HepG2 (cell line): ENCODE measurements around the gene HCK. TPM values are rescaled to one million over a fixed set of nuclear protein-coding genes. Genes with fewer than 3 reads are reported as not detected.

Experiments
- ATAC-seq: fragments of 200-7000 bp; cut with Tn5 transposase; 3 replicates; pipeline ENCODE4 v1.9.1; 2020; ENCODE audit warnings: mild to moderate bottlenecking, moderate library complexity
- BruUV-seq: library from RNA; stranded (reverse); fragments of 400-500 nt; replicated peaks from 2 replicates; lab custom pipeline; 2021; lab: Mats Ljungman, UMichigan
- CTCF ChIA-PET: fragments of 300-600 bp; formaldehyde crosslinking; extraction: SDS; loops from one replicate; lab custom pipeline; 2021; ENCODE audit warnings: low total read pairs, inconsistent platforms, low intra/inter-chr PET ratio; lab: Yijun Ruan, JAX
- POLR2A ChIA-PET: fragments of 350-600 bp; sonication (Branson Sonifier 250); formaldehyde crosslinking; loops from one replicate; lab custom pipeline; 2020; ENCODE audit warnings: antibody characterized with exemption, inconsistent platforms; lab: Yijun Ruan, JAX
- DNase-seq: peaks from one replicate; pipeline ENCODE4 v3.0.0-alpha.2; 2015; ENCODE audit warnings: low spot score
- FAIRE-seq: peaks from 3 replicates; lab custom pipeline; 2011; peaks lifted over from hg19 to GRCh38; lab: Jason Lieb, UNC
- H2AFZ ChIP-seq: one replicate; pipeline ENCODE4 v1.6.1; 2011; ENCODE audit warnings: low read length, inconsistent platforms
- H3K27ac ChIP-seq: fragments of 300-600 bp; 3 replicates; pipeline ENCODE4 v1.8.0; 2011; ENCODE audit warnings: mixed run types, mild to moderate bottlenecking, mixed read lengths, low read length, inconsistent platforms; ENCODE audit not compliant: insufficient read depth; ENCODE audit errors: extremely low read length
- H3K27me3 ChIP-seq, 2 experiments: fragments of 200-600 bp in 1 of 2; 2 replicates in 1 of 2; 3 replicates in 1 of 2; pipeline versions ENCODE4 v1.6.0 to v1.8.0; 2011; ENCODE audit warnings: low read length in 2 of 2, mild to moderate bottlenecking in 2 of 2, moderate library complexity in 2 of 2, inconsistent platforms in 1 of 2; ENCODE audit not compliant: insufficient read depth in 2 of 2, control insufficient read depth in 1 of 2
- H3K36me3 ChIP-seq, 2 experiments: fragments of 200-600 bp in 1 of 2; replicated peaks in 1 of 2; 2 replicates in 1 of 2; 3 replicates in 1 of 2; pipeline versions ENCODE4 v1.5.1 to v1.8.0; 2011; ENCODE audit warnings: low read length in 2 of 2, inconsistent platforms in 1 of 2; ENCODE audit not compliant: insufficient read depth in 2 of 2, control insufficient read depth in 1 of 2
- H3K4me1 ChIP-seq: 2 replicates; pipeline ENCODE4 v1.5.1; 2012; ENCODE audit warnings: low read length, inconsistent platforms; ENCODE audit not compliant: insufficient read depth
- H3K4me2 ChIP-seq: 2 replicates; pipeline ENCODE4 v1.6.0; 2011; ENCODE audit warnings: low read depth, low read length, inconsistent platforms
- H3K4me3 ChIP-seq, 3 experiments: fragments of 200-600 bp in 1 of 3; sonication (generic), shearing (Covaris generic) in 1 of 3; replicated peaks in 1 of 3; 2 replicates each; pipeline ENCODE4 v1.5.1; 2011 to 2016; ENCODE audit warnings: low read length in 3 of 3, inconsistent platforms in 2 of 3, low read depth in 2 of 3, mild to moderate bottlenecking in 2 of 3, control low read depth in 1 of 3, mixed read lengths in 1 of 3; ENCODE audit not compliant: insufficient read depth in 1 of 3
- H3K79me2 ChIP-seq: one replicate; pipeline ENCODE4 v1.6.1; 2011; ENCODE audit warnings: low read length, inconsistent platforms; ENCODE audit not compliant: insufficient read depth
- H3K9ac ChIP-seq: 2 replicates; pipeline ENCODE4 v1.6.0; 2011; ENCODE audit warnings: mild to moderate bottlenecking, low read depth, low read length, inconsistent platforms; ENCODE audit not compliant: insufficient read depth
- H3K9me3 ChIP-seq: 2 replicates; pipeline ENCODE4 v1.5.1; 2012; ENCODE audit warnings: mild to moderate bottlenecking, low read length
- H4K20me1 ChIP-seq: 2 replicates; pipeline ENCODE4 v1.6.0; 2011; ENCODE audit warnings: inconsistent platforms, mild to moderate bottlenecking, low read length, moderate library complexity; ENCODE audit not compliant: insufficient read depth
- AKAP8 ChIP-seq: sonication (generic); formaldehyde crosslinking; IDR thresholded peaks from 2 replicates; pipeline ENCODE4 v1.5.1; 2020; ENCODE audit warnings: mild to moderate bottlenecking, missing genetic modification reagents
- ASH2L ChIP-seq: fragments of 300-600, 200-600 bp; sonication (generic); IDR thresholded peaks from 2 replicates; pipeline ENCODE4 v1.7.0; 2017; ENCODE audit warnings: low read depth, mild to moderate bottlenecking, moderate library complexity, mixed read lengths, low read length; ENCODE audit not compliant: insufficient read length
- CBFB ChIP-seq: sonication (generic); formaldehyde crosslinking; IDR thresholded peaks from 2 replicates; pipeline ENCODE4 v1.4.0; 2020; ENCODE audit warnings: missing genetic modification reagents
- GABPA ChIP-seq, 2 experiments: IDR thresholded peaks; 2 replicates each; pipeline ENCODE4 v1.6.1; 2011 to 2016; ENCODE audit warnings: low read depth in 2 of 2, low read length in 1 of 2, missing biosample characterization in 1 of 2, missing genetic modification characterization in 1 of 2
- HOXA3 ChIP-seq: sonication (generic); formaldehyde crosslinking; IDR thresholded peaks from 2 replicates; pipeline ENCODE4 v1.5.0; 2020; ENCODE audit warnings: missing genetic modification reagents
- PRMT3 ChIP-seq: sonication (generic); formaldehyde crosslinking; IDR thresholded peaks from 2 replicates; pipeline ENCODE4 v1.8.1; 2022; ENCODE audit warnings: low read depth, mild to moderate bottlenecking, moderate library complexity, missing genetic modification reagents, borderline replicate concordance
- SALL1 ChIP-seq: sonication (generic); formaldehyde crosslinking; IDR thresholded peaks from 2 replicates; pipeline ENCODE4 v1.8.0; 2022; ENCODE audit warnings: mild to moderate bottlenecking, missing genetic modification reagents
- SIX1 ChIP-seq: sonication (generic); formaldehyde crosslinking; IDR thresholded peaks from 2 replicates; pipeline ENCODE4 v1.4.0; 2020; ENCODE audit warnings: missing genetic modification reagents, borderline replicate concordance
- TAF1 ChIP-seq: sonication (generic); formaldehyde crosslinking; IDR thresholded peaks from 2 replicates; pipeline ENCODE4 v1.4.0; 2020; ENCODE audit warnings: missing genetic modification reagents
- TEAD3 ChIP-seq: optimal IDR thresholded peaks from 2 replicates; pipeline ENCODE3; 2016; ENCODE audit warnings: borderline replicate concordance
- USF2 ChIP-seq, 2 experiments: sonication (generic) in 1 of 2; formaldehyde crosslinking in 1 of 2; IDR thresholded peaks; 2 replicates each; pipeline versions ENCODE4 v1.5.1 to v1.6.1; 2011 to 2020; ENCODE audit warnings: borderline replicate concordance in 1 of 2, low read depth in 1 of 2, low read length in 1 of 2, mild to moderate bottlenecking in 1 of 2, missing genetic modification reagents in 1 of 2, moderate library complexity in 1 of 2
- ZNF607 ChIP-seq: sonication (generic); formaldehyde crosslinking; IDR thresholded peaks from 2 replicates; pipeline ENCODE4 v1.5.1; 2020; ENCODE audit warnings: missing genetic modification reagents, mild to moderate bottlenecking, borderline replicate concordance
- ZNF773 ChIP-seq: sonication (generic); formaldehyde crosslinking; IDR thresholded peaks from 2 replicates; pipeline ENCODE4 v1.4.0; 2020; ENCODE audit warnings: missing genetic modification reagents, borderline replicate concordance
- ZSCAN25 ChIP-seq: sonication (generic); formaldehyde crosslinking; IDR thresholded peaks from 2 replicates; pipeline ENCODE4 v1.8.0; 2022; ENCODE audit warnings: mild to moderate bottlenecking, missing genetic modification reagents
- WGBS: methylation state at CpG from one replicate; pipeline ENCODE4 v1.1.6; 2017; ENCODE audit warnings: low lambda C conversion rate; 5-methylcytosine and 5-hydroxymethylcytosine counted together
- in situ Hi-C: cut with HindIII; loops from 2 replicates; pipeline ENCODE4 v1.10.0; 2017; ENCODE audit warnings: low pct_unique_long_range_greater_than_20kb; ENCODE audit not compliant: extremely low pct_ligation_motif_present
- intact Hi-C: fragments of 100-400 bp; cut with micrococcal nuclease; formaldehyde crosslinking; loops from one replicate; pipeline ENCODE4 v1.10.0; 2022; ENCODE audit not compliant: unreplicated experiment
- polyA plus RNA-seq, 8 experiments: library from polyadenylated mRNA; depleted of rRNA in 3 of 8; stranded (reverse) in 7 of 8; unstranded in 1 of 8; fragments of >200 nt; fragmentation: Illumina TruSeq in 4 of 8; extraction: Trizol in 4 of 8; gene quantifications; 2 replicates each; pipeline versions ENCODE4 v1.2.1 to v1.2.3, GENCODE V29; 2011 to 2016; ENCODE audit warnings: low read depth in 4 of 8, missing spikeins in 1 of 8, mixed read lengths in 1 of 8; ENCODE audit not compliant: insufficient read depth in 1 of 8
- total RNA-seq, 5 experiments: library from RNA; depleted of rRNA; stranded (reverse); fragments of >200 nt; fragmentation: Illumina TruSeq; extraction: Trizol; gene quantifications; 2 replicates each; pipeline ENCODE4 v1.2.3, GENCODE V29; 2016; ENCODE audit warnings: low read depth in 1 of 5
- TF ChIP-seq, protein P1 (sequence below): sonication (generic); formaldehyde crosslinking; IDR thresholded peaks from 2 replicates; pipeline ENCODE4 v1.8.1; 2023; ENCODE audit warnings: mild to moderate bottlenecking, inconsistent platforms, moderate library complexity, missing genetic modification reagents, borderline replicate concordance
- TF ChIP-seq, protein P2 (sequence below): sonication (generic); formaldehyde crosslinking; IDR thresholded peaks from 2 replicates; pipeline ENCODE4 v1.4.0; 2020; ENCODE audit warnings: mild to moderate bottlenecking, missing genetic modification reagents

The HCK gene
- total and polyA plus RNA-seq, 2 of the 13 experiments (the other 11 are each of a cell fraction or from before 2014, with no cell fraction given), result 0.04 TPM; not detected in 1

DNA sequence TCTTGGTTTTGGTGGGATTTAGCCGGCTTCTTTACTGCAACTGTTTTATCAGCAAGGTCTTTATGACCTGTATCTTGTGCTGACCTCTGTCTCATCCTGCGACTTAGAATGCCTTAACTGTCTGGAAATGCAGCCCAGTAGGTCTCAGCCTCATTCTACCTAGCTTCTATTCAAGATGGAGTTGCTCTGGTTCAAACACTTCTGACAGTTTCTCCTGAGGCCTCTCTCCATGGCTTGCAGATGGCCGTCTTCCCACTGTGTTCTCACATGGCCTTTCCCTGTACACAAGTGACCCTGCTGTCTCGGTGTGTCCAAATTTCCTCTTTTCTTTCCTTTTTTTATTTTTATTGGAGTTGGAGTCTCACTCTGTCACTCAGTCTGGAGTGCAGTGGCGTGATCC, 46.0 kb upstream of the HCK start (continued):
- TF ChIP-seq ZSCAN25 (CRISPR knock-in tag), result no peak
- TF ChIP-seq TEAD3 (CRISPR knock-in tag), result no peak
- no peak for TF ChIP-seq AKAP8 (CRISPR knock-in tag)
- no peak for TF ChIP-seq TAF1 (CRISPR knock-in tag)
- TF ChIP-seq CBFB (CRISPR knock-in tag), result no peak
- TF ChIP-seq ASH2L, result no peak
- TF ChIP-seq PRMT3 (CRISPR knock-in tag), result no peak
- no peak for TF ChIP-seq ZNF773 (CRISPR knock-in tag)

- no TSS peak for BruUV-seq
- H3K36me3 ChIP-seq, result no peaks in the 10 kb centered on the region
- H3K27ac ChIP-seq, result no peak overlapping the region
- DNase-seq (peak; percentile 27), FAIRE-seq (no peak), ATAC-seq (no peak)
- no peak overlapping the region for H3K4me2 ChIP-seq
- H4K20me1 ChIP-seq, result no peaks in the 10 kb centered on the region
- no peak overlapping the region for H2AFZ ChIP-seq
- 0 out of 2 replicates have a peak, but pooled peaks cover 5% of the 10 kb centered on the region for H3K4me1 ChIP-seq
- 11% methylated on average over 8 of the region's 8 CpGs for WGBS
- in situ Hi-C loops (no loop called here), intact Hi-C loops (no loop called here)
- H3K27me3 ChIP-seq, result peaks cover 2 to 44% of the 10 kb centered on the region in 2 experiments; a peak in 4 of 5 replicates
- CTCF ChIA-PET, result no interaction called here
- POLR2A ChIA-PET, result no interaction called here
- no peak overlapping the region for H3K4me3 ChIP-seq
- H3K9ac ChIP-seq, result no peak overlapping the region
- no peaks in the 10 kb centered on the region for H3K79me2 ChIP-seq
- no peaks in the 10 kb centered on the region for H3K9me3 ChIP-seq
- TF ChIP-seq SALL1, result no peak
- TF ChIP-seq USF2 (IDR thresholded peaks at IDR 0.05; ENCODE audit: low read depth, low read length), result peak; percentile 32; the same call in 1 of the 2 replicates
- no peak; the same call in 1 of the 2 replicates for TF ChIP-seq USF2 (CRISPR knock-in tag; IDR thresholded peaks at IDR 0.05; ENCODE audit: borderline replicate concordance)
- TF ChIP-seq ZNF607 (CRISPR knock-in tag), result 0 out of 2 replicates have a peak, but pooled peaks have one; percentile 19
- no peak for TF ChIP-seq SIX1 (CRISPR knock-in tag)
- TF ChIP-seq, protein P1, sequence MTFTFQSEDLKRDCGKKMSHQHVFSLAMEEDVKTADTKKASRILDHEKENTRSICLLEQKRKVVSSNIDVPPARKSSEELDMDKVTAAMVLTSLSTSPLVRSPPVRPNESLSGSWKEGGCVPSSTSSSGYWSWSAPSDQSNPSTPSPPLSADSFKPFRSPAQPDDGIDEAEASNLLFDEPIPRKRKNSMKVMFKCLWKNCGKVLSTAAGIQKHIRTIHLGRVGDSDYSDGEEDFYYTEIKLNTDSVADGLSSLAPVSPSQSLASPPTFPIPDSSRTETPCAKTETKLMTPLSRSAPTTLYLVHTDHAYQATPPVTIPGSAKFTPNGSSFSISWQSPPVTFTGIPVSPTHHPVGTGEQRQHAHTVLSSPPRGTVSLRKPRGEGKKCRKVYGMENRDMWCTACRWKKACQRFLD (CRISPR knock-in tag), result no peak
- no peak for TF ChIP-seq GABPA (IDR thresholded peaks at IDR 0.05; ENCODE audit: low read depth, low read length)
- peak; percentile 51 for TF ChIP-seq GABPA (CRISPR knock-in tag; IDR thresholded peaks at IDR 0.05; ENCODE audit: low read depth)
- TF ChIP-seq HOXA3, result 0 out of 2 replicates have a peak, but pooled peaks have one; percentile 19
- TF ChIP-seq, protein P2, sequence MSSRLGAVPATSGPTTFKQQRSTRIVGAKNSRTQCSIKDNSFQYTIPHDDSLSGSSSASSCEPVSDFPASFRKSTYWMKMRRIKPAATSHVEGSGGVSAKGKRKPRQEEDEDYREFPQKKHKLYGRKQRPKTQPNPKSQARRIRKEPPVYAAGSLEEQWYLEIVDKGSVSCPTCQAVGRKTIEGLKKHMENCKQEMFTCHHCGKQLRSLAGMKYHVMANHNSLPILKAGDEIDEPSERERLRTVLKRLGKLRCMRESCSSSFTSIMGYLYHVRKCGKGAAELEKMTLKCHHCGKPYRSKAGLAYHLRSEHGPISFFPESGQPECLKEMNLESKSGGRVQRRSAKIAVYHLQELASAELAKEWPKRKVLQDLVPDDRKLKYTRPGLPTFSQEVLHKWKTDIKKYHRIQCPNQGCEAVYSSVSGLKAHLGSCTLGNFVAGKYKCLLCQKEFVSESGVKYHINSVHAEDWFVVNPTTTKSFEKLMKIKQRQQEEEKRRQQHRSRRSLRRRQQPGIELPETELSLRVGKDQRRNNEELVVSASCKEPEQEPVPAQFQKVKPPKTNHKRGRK (CRISPR knock-in tag), result no peak
These were observed 44.9 kb upstream of the HCK start for GRCh38 chr20:32006841-32007786.
